Astrocyte (in vitro differentiated cells and primary cell): Measurements from ENCODE around the gene OPCML.

Source experiments
- CTCF ChIP-seq: IDR thresholded peaks from 2 replicates; pipeline ENCODE4 v1.5.1; 2011; ENCODE audit warnings: low read depth, mild to moderate bottlenecking, inconsistent platforms, low read length, moderate library complexity; ENCODE audit not compliant: insufficient read depth
- EZH2 ChIP-seq: IDR thresholded peaks from 2 replicates; pipeline ENCODE4 v1.6.1; 2012; ENCODE audit warnings: mild to moderate bottlenecking, low read length, inconsistent platforms; ENCODE audit not compliant: insufficient read depth

DNA sequence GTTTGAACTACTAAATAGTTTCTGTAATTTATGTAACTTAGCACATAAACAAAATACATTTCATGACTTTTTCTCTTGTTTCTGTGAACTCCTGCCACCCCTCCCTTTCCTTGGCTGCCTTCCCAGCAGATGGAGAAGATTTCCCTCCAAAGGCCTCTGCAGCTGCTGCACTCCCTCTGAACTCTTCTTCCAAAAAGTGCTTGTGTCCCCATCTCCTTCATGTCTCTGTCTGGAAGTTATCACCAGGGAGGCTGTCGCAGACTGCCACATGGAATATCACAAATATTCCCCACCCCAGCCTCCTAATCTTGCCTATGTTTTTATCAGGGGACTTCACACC, 1068.3 kb downstream of the OPCML start:
- TF ChIP-seq CTCF (no peak), EZH2 (no peak)
